T-helper 1 cell (primary cell): Measurements from ENCODE around the gene COL7A1.
A peak's percentile ranks its signal among the peaks of the same experiment; 100 is the strongest.
"Not testable (repeated sequence)": the region's sequence is repeated elsewhere in the genome, so short reads cannot be mapped to it uniquely, and the experiment has no call there.

Source experiments
- DNase-seq, 5 donors: peaks; one replicate each; pipeline ENCODE4 v3.0.0-alpha.2; 2012 to 2020

The COL7A1 gene

DNA sequence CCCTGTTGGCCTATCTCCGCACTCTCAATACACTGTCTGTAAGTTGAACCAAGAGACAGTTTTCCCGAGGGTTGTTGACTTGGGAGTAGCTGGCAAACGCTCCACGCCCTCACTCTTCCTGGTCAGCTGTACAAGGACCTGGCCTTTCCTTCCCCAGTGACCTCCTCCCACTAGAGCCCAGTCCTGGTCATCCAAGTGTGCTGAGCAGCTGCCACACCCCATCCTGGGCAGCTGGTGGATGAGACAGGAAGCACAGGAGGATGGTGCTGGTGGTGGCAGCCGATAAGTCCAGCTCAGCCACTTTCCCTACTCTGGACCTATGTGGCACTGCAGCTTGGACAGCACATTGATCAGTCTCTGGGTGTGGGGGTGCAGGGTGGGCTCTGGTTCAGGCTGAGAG is 58.3 kb downstream of the COL7A1 start:
- no peak for DNase-seq

DNA sequence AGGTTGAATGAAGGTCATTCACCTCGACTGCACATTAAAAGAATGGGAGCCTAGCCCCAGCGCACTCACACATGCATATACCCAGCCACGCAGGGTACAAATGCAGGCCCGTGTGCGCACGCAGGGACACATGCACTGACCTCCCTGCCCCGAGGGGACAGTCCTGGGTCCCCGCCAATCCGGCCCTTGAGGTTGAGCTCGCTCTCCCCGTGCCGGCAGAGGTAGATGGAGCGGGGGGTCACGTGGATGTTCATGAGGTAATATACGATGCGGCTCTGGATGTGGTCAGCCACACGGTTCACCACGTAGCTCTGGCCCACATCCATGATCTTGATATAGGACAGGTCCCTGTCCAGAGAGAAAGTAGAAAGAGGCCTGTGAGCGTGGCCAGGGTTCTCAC is 59.0 kb downstream of the COL7A1 start:
- DNase-seq, result no peak

DNA sequence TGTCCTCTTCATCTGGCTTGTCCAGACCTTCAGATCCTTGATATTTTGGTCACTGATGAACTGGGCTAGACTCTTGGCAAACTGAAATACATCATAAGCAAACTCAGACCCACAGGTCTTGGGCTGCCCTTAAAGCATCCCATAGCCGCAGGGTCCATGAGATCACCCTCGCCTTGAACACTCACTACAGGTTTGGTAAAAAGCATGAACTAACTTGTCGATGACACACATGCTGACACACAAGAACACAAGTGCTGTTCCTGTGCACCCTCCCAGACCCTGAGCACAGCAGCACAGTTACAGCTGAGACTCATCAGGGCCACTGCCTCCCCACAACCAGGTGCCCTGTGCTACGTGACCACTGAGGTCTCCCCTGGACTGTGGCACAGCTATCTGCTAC is 59.6 kb downstream of the COL7A1 start:
- DNase-seq, result no peak

GRCh38 chr3:48532977-48533337 is 62.2 kb downstream of the COL7A1 start:
- DNase-seq, result no peak

GRCh38 chr3:48532271-48532976 is 62.7 kb downstream of the COL7A1 start:
- DNase-seq, result no peak

DNA sequence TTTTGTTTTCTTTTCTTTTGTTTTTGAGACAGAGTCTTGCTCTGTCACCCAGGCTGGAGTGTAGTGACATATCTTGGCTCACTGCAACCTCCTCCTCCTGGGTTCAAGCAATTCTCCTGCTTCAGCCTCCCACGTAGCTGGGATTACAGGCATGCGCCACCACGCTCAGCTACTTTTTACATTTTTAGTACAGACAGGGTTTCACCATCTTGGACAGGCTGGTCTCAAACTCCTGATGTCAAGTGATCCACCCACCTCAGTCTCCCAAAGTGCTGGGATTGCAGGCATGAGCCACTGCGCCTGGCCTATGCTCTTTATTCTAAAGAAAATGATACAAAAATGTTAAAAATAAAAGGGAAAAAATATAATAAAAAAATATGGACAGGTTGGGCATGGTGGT is 64.4 kb downstream of the COL7A1 start:
- not testable (repeated sequence) for DNase-seq

DNA sequence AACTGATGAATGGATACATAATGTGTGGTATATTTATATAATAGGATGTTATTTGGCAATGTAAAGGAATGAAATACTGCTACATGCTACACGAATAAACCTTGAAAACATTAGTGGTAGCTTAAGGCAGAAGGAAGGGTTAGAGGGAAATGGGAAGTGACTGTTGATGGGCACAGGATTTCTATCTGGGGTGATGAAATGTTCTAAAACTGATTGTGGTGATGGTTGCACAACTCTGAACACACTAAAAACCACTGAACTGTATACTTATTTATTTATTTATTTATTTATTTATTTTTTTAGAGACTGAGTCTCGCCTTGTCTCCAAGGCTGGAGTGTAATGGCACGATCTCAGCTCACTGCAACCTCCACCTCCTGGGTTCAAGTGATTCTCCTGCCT is 66.4 kb downstream of the COL7A1 start:
- no peak for DNase-seq

DNA sequence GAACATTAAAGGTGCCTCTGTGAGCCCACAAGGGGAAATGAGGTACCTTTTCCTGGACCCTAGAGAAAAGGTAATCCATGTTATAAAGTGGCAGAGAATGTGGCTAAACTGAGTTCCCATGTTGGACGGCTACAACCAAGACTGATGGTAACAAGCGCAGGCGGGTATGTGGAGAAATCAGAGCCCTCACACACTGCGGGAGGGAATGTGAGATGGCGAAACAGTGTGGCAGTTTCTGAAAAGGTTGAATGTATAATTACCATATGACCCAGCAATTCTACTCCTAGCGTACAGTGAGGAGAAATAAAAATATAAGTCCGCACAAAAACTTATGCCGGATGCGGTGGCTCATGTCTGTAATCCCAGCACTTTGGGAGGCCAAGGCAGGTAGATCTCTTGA is 67.1 kb downstream of the COL7A1 start:
- DNase-seq, result no peak

DNA sequence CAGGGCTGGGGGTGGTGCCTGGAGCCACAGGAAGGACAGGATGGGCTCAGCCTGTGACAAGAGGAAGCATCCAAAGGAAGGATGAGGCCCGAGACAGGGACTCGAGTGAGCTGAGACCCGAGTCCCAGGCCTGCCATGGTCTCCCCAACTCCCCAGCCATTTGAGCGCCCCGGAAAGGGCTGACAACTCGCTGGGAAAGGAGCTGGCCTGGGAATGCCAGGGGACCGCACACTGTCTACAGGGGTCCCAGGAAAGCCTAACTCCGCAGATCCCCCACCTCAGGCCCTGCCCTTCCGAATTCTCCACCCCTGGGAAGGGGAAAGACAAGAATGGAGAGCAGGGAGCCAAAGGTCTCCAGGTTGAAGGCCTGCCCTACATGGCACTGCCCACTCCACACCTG is 70.2 kb downstream of the COL7A1 start:
- DNase-seq, result no peak

- no peak for DNase-seq
Measured at GRCh38 chr3:48521635-48522034, 73.5 kb downstream of the COL7A1 start.

GRCh38 chr3:48519277-48519643 is 75.9 kb downstream of the COL7A1 start:
- no peak for DNase-seq

GRCh38 chr3:48518638-48519276 is 76.4 kb downstream of the COL7A1 start:
- no peak for DNase-seq

- DNase-seq, result no peak
Measured at GRCh38 chr3:48518069-48518468, 77.1 kb downstream of the COL7A1 start.

DNA sequence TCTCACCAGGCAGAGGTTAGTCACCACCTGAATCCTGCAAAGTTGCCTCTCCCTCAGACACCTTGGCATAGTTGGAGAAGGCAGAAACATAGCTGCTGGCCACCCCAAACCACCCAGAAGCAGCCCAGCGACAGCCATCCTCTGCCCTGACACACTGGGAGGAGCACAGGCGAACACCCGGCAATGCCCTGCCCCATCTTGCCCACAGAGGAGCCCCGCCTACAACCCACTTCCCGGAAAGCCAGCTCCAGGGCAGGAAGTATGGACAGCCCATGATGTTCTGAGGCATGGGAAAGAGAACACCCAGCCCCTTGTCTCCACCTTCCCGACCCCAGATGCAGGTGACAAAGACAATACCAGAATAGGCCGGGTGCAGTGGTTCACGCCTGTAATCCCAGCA is 78.6 kb downstream of the COL7A1 start:
- DNase-seq, result peak in 1 of 5 donors; percentile 50

- DNase-seq, result peak in 1 of 5 donors; percentile 76
Measured at GRCh38 chr3:48514431-48515227, 80.5 kb downstream of the COL7A1 start.
